Common myeloid progenitor, CD34-positive (primary cell): ENCODE data around the gene USP13.

Experiments used
- CTCF ChIA-PET: fragments of 350-600 bp; sonication (Branson Sonifier 250); formaldehyde crosslinking; loops from one replicate; lab custom pipeline; 2021; ENCODE audit warnings: antibody characterized with exemption; lab: Charles Lee
- POLR2A ChIA-PET: fragments of 350-600 bp; sonication (Branson Sonifier 250); formaldehyde crosslinking; loops from one replicate; lab custom pipeline; 2021; ENCODE audit warnings: antibody characterized with exemption; lab: Charles Lee
- DNase-seq, 3 donors: peaks; one replicate each; pipeline versions ENCODE4 v3.0.0 to v3.0.0-alpha.2; 2013
- H3K27ac ChIP-seq, 2 experiments: 1 replicate in 1 of 2; 2 replicates in 1 of 2; pipeline ENCODE4 v1.7.0; 2013; ENCODE audit warnings: inconsistent platforms in 2 of 2, low read length in 2 of 2, mild to moderate bottlenecking in 2 of 2, low read depth in 1 of 2, moderate library complexity in 1 of 2; ENCODE audit not compliant: severe bottlenecking in 2 of 2, insufficient read depth in 1 of 2, poor library complexity in 1 of 2
- H3K27me3 ChIP-seq, 5 experiments: replicated peaks in 2 of 5; 1 replicate in 3 of 5; 2 replicates in 2 of 5; pipeline versions ENCODE4 v1.6.1 to v1.7.0; 2013; ENCODE audit warnings: low read length in 4 of 5, mild to moderate bottlenecking in 2 of 5, moderate library complexity in 2 of 5, inconsistent platforms in 1 of 5; ENCODE audit not compliant: insufficient read depth in 5 of 5, control insufficient read depth in 4 of 5
- H3K36me3 ChIP-seq, 4 experiments: 1 replicate in 2 of 4; 2 replicates in 2 of 4; pipeline versions ENCODE4 v1.6.1 to v1.7.0; 2013; ENCODE audit warnings: low read length in 3 of 4, control low read depth in 1 of 4, mild to moderate bottlenecking in 1 of 4; ENCODE audit not compliant: control insufficient read depth in 4 of 4, insufficient read depth in 4 of 4
- H3K4me1 ChIP-seq, 4 experiments: 1 replicate in 3 of 4; 2 replicates in 1 of 4; pipeline versions ENCODE4 v1.6.1 to v1.7.1; 2013; ENCODE audit warnings: low read length in 3 of 4, mild to moderate bottlenecking in 3 of 4, control low read depth in 1 of 4, inconsistent platforms in 1 of 4, moderate library complexity in 1 of 4; ENCODE audit not compliant: control insufficient read depth in 4 of 4, insufficient read depth in 4 of 4; ENCODE audit errors: control extremely low read depth in 1 of 4
- H3K4me3 ChIP-seq, 7 experiments: 1 replicate in 4 of 7; 2 replicates in 3 of 7; pipeline versions ENCODE4 v1.5.1 to v1.7.0; 2013; ENCODE audit warnings: mild to moderate bottlenecking in 7 of 7, low read length in 6 of 7, moderate library complexity in 6 of 7, inconsistent platforms in 2 of 7, low read depth in 2 of 7, control low read depth in 1 of 7; ENCODE audit not compliant: insufficient read depth in 4 of 7, control insufficient read depth in 1 of 7; ENCODE audit errors: extremely low read depth in 1 of 7
- H3K9me3 ChIP-seq, 5 experiments: 1 replicate in 4 of 5; 2 replicates in 1 of 5; pipeline versions ENCODE4 v1.6.1 to v1.7.1; 2013; ENCODE audit warnings: low read length in 4 of 5, mild to moderate bottlenecking in 2 of 5, inconsistent platforms in 1 of 5, low read depth in 1 of 5, moderate library complexity in 1 of 5; ENCODE audit not compliant: control insufficient read depth in 4 of 5, insufficient read depth in 2 of 5; ENCODE audit errors: control extremely low read depth in 1 of 5
- WGBS: methylation state at CpG from one replicate; pipeline ENCODE4 v1.1.5; 2013; ENCODE audit not compliant: insufficient coverage; 5-methylcytosine and 5-hydroxymethylcytosine counted together

Gene USP13

GRCh38 chr3:179739816-179740594 lies 87.2 kb downstream of the USP13 start:
- ChIA-PET CTCF (no interaction called here), POLR2A (no interaction called here)
- DNase-seq, result no peak
- no peak overlapping the region for H3K27ac ChIP-seq
- no peak overlapping the region for H3K4me3 ChIP-seq
- no peaks in the 10 kb centered on the region for H3K9me3 ChIP-seq
- H3K4me1 ChIP-seq, result peaks cover 0 to 12% (median 0%) of the 10 kb centered on the region in 4 experiments
- 93% methylated on average over 9 of the region's 12 CpGs for WGBS
- H3K36me3 ChIP-seq, result peaks cover 9 to 26% (median 14%) of the 10 kb centered on the region in 4 experiments
- H3K27me3 ChIP-seq, result no peaks in the 10 kb centered on the region

- Histone ChIP-seq H3K4me3 (no peak overlapping the region), H3K36me3 (peaks cover 7 to 22% (median 13%) of the 10 kb centered on the region in 4 experiments), H3K27me3 (no peaks in the 10 kb centered on the region), H3K27ac (no peak overlapping the region), H3K9me3 (no peaks in the 10 kb centered on the region), H3K4me1 (peaks cover 0 to 12% (median 0%) of the 10 kb centered on the region in 4 experiments)
- POLR2A ChIA-PET, result no interaction called here
- WGBS, result 50% methylated on average over 1 of the region's 2 CpGs
- CTCF ChIA-PET, result no interaction called here
- DNase-seq, result peak in 2 of 3 donors; percentile 40 to 48
Measured at GRCh38 chr3:179743913-179744312, 91.1 kb downstream of the USP13 start.

GRCh38 chr3:179744667-179745066 lies 91.8 kb downstream of the USP13 start:
- CTCF ChIA-PET, result no interaction called here
- Histone ChIP-seq H3K27ac (no peak overlapping the region), H3K27me3 (no peaks in the 10 kb centered on the region), H3K4me1 (peaks cover 0 to 12% (median 0%) of the 10 kb centered on the region in 4 experiments), H3K36me3 (peaks cover 7 to 22% (median 11%) of the 10 kb centered on the region in 4 experiments), H3K4me3 (no peak overlapping the region), H3K9me3 (no peaks in the 10 kb centered on the region)
- DNase-seq, result no peak
- 97% methylated on average over 5 of the region's 5 CpGs for WGBS
- POLR2A ChIA-PET, result no interaction called here

DNA sequence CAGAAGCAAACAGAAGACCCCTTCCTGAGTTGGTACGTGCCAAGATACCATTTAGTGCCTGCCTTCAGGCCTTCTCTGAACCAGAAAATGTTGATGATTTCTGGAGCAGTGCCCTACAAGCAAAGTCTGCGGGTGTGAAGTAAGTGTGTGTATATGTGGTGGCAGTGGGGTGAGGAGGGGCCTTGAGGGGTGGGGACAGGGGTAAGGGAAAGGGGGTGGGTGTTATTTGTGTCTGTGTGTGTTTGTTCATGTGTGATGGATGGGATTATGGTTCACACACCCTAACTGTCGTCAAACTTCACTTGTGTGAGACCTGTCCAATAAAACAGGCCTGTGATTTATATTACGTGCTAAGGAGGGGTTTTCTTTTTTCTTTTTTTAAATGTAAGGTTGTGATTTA lies 92.2 kb downstream of the USP13 start:
- H3K36me3 ChIP-seq, result peaks cover 7 to 22% (median 11%) of the 10 kb centered on the region in 4 experiments
- DNase-seq, result no peak
- H3K4me3 ChIP-seq, result no peak overlapping the region
- CTCF ChIA-PET, result no interaction called here
- no peak overlapping the region for H3K27ac ChIP-seq
- no peaks in the 10 kb centered on the region for H3K27me3 ChIP-seq
- POLR2A ChIA-PET, result no interaction called here
- peaks cover 0 to 12% (median 0%) of the 10 kb centered on the region in 4 experiments for H3K4me1 ChIP-seq
- 100% methylated on average over 2 of the region's 4 CpGs for WGBS
- H3K9me3 ChIP-seq, result no peaks in the 10 kb centered on the region

DNA sequence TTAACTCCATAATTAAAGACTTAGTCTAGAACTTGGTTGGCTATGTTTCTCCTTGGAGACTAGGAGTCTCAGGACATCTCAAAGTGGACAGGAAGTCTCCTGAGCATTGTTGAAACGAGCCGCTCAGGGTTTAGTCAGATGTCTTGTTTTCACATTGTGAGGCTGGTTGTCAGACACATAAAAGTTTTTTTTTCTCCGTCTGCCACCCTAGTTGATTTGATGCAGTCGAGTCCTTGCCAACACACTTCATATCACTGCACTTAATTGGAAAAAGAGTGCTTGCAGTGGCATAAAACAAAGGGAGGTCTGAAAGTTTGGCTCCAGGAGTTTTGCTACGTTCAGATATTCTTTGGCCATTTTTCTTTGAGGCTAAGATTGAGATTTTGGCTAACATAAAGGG lies 92.9 kb downstream of the USP13 start:
- Histone ChIP-seq H3K4me1 (peaks cover 0 to 12% (median 0%) of the 10 kb centered on the region in 4 experiments), H3K36me3 (peaks cover 7 to 22% (median 10%) of the 10 kb centered on the region in 4 experiments), H3K9me3 (no peaks in the 10 kb centered on the region), H3K27me3 (no peaks in the 10 kb centered on the region), H3K27ac (no peak overlapping the region), H3K4me3 (no peak overlapping the region)
- 84% methylated on average over 4 of the region's 5 CpGs for WGBS
- ChIA-PET CTCF (no interaction called here), POLR2A (interaction anchor here (0.6 kb wide), 1 partner anchor 18 kb away, joined by 4 read pairs; no protein-coding TSS in a partner anchor)
- DNase-seq, result no peak

DNA sequence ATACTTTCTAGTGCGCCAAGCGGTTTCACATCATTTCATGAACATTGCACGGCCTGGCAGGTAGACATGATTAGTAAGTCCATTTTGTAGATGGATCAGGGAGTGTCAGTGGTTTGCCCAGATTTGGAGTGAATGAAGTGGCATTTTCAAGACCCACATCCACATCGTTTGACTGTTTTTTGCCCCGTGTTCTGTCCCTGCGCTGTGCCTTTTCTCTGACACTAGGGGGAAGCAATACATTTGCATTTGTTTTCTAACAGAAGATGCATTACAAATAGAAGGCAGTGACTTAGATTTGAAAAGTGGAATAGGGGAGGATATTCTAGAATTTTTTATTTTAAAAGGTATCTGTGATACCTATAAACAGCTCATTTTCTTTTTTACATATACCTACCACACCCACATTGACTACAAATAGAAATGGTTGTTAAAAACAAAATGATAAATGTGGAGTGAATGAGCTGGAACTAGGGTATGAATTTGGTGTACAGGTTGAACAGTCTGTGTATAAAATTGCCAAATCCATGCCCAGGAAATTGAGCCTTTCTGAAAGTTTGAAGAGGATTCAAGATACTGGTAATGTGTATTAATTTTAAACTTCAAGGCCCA lies 98.0 kb downstream of the USP13 start:
- Histone ChIP-seq H3K36me3 (peaks cover 0 to 15% (median 1%) of the 10 kb centered on the region in 4 experiments), H3K4me1 (no peaks in the 10 kb centered on the region), H3K4me3 (no peak overlapping the region), H3K27me3 (no peaks in the 10 kb centered on the region), H3K9me3 (no peaks in the 10 kb centered on the region), H3K27ac (no peak overlapping the region)
- WGBS, result 53% methylated on average over 2 of the region's 6 CpGs
- CTCF ChIA-PET, result interaction anchor here (1.2 to 2.9 kb wide), 4 partner anchors 10 to 21 kb away, joined by 3 to 12 read pairs (median 11); no protein-coding TSS in a partner anchor
- POLR2A ChIA-PET, result no interaction called here
- DNase-seq, result peak; percentile 14 to 46 (median 43)

GRCh38 chr3:179760944-179761343 lies 108.1 kb downstream of the USP13 start:
- WGBS, result 100% methylated on average over 8 of the region's 8 CpGs
- H3K36me3 ChIP-seq, result peaks cover 5 to 39% (median 17%) of the 10 kb centered on the region in 4 experiments
- H3K4me1 ChIP-seq, result no peaks in the 10 kb centered on the region
- H3K27me3 ChIP-seq, result no peaks in the 10 kb centered on the region
- H3K27ac ChIP-seq, result no peak overlapping the region
- DNase-seq, result no peak
- ChIA-PET POLR2A (no interaction called here), CTCF (interaction anchor here (0.6 to 2.1 kb wide), 2 partner anchors 11 to 1142 kb away, joined by 3 to 12 read pairs; no protein-coding TSS in a partner anchor)
- peaks cover 0 to 6% (median 0%) of the 10 kb centered on the region in 5 experiments for H3K9me3 ChIP-seq
- no peak overlapping the region for H3K4me3 ChIP-seq
